Chondrocyte (in vitro differentiated cells): ENCODE measurements around the gene TELO2. TPM values are rescaled to one million over a fixed set of nuclear protein-coding genes. Genes with fewer than 3 reads are reported as not detected.

Source experiments
- DNase-seq: peaks from one replicate; pipeline ENCODE4 v3.0.0; 2021; ENCODE audit warnings: mixed read lengths, low spot score
- H3K27ac Mint-ChIP-seq: one replicate; pipeline ENCODE4 v1.8.0; 2021; ENCODE audit warnings: mild to moderate bottlenecking, moderate library complexity, mixed read lengths; ENCODE audit not compliant: unreplicated experiment
- H3K27me3 Mint-ChIP-seq: 2 replicates; pipeline ENCODE4 v1.8.0; 2021; ENCODE audit warnings: low read depth, mixed read lengths
- H3K36me3 Mint-ChIP-seq: 2 replicates; pipeline ENCODE4 v1.8.0; 2021; ENCODE audit warnings: low read depth, mixed read lengths
- H3K4me1 Mint-ChIP-seq: 2 replicates; pipeline ENCODE4 v1.8.0; 2021; ENCODE audit warnings: low read depth, mild to moderate bottlenecking, mixed read lengths
- H3K4me3 Mint-ChIP-seq: one replicate; pipeline ENCODE4 v1.8.0; 2021; ENCODE audit warnings: mild to moderate bottlenecking, moderate library complexity, mixed read lengths; ENCODE audit not compliant: unreplicated experiment
- H3K9me3 Mint-ChIP-seq: 2 replicates; pipeline ENCODE4 v1.8.0; 2021; ENCODE audit warnings: low read depth, mixed read lengths
- total RNA-seq: library from RNA; stranded (reverse); gene quantifications from 3 replicates; pipeline ENCODE4 v1.2.1, GENCODE V29; 2021
- TF ChIP-seq, protein P1 (sequence below): fragments of 200-600 bp; sonication (generic); IDR thresholded peaks from 2 replicates; pipeline ENCODE4 v1.5.0; 2021; ENCODE audit warnings: antibody characterized with exemption, mild to moderate bottlenecking, moderate library complexity

Gene TELO2
- total RNA-seq, 1 donor from 2014 or later: 21.7 TPM

GRCh38 chr16:1524366-1524765, 31.2 kb downstream of the TELO2 start:
- TF ChIP-seq, protein P1, sequence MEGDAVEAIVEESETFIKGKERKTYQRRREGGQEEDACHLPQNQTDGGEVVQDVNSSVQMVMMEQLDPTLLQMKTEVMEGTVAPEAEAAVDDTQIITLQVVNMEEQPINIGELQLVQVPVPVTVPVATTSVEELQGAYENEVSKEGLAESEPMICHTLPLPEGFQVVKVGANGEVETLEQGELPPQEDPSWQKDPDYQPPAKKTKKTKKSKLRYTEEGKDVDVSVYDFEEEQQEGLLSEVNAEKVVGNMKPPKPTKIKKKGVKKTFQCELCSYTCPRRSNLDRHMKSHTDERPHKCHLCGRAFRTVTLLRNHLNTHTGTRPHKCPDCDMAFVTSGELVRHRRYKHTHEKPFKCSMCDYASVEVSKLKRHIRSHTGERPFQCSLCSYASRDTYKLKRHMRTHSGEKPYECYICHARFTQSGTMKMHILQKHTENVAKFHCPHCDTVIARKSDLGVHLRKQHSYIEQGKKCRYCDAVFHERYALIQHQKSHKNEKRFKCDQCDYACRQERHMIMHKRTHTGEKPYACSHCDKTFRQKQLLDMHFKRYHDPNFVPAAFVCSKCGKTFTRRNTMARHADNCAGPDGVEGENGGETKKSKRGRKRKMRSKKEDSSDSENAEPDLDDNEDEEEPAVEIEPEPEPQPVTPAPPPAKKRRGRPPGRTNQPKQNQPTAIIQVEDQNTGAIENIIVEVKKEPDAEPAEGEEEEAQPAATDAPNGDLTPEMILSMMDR: no peak
- DNase-seq: no peak
- H3K4me1 Mint-ChIP-seq: peaks cover 4% of the 10 kb centered on the region
- no peak overlapping the region for H3K27ac Mint-ChIP-seq
- H3K4me3 Mint-ChIP-seq: no peak overlapping the region
- no peaks in the 10 kb centered on the region for H3K9me3 Mint-ChIP-seq
- no peaks in the 10 kb centered on the region for H3K27me3 Mint-ChIP-seq
- peaks cover 2% of the 10 kb centered on the region for H3K36me3 Mint-ChIP-seq

DNA sequence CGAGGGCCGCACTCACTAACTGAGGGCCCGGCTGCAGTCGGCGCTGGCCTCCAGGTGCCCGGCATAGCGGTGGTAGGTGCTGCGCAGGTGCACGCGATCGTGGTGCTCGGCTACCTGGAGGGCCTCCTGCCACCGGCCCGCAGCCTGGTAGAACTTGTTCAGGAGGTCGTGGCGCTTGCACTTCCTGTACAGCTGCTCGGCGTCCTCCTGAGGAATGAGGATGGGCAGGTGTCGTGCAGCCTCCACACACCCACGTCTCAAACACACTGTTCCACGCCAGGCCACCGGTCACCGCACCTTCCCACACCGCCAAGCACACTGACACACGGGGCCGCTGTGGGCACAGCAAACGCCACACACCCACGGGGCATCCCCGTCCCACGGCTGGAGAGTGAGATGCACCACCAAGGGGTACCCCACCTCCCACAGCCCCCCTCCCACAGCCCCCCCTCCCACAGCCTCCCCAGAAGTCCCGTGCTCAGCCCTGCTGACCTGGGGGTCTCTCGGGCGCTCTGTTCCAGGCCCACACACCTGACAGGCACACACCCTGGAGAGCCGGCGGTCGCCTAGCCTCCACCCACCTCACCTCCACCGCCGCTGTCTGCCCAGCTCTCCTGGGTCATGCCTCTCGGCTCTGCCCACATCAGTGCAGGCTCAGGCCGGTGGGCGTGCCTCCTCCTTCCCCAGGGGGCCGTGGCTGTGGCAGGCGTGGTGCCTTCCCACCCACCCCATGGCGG, 32.9 kb downstream of the TELO2 start:
- Mint-ChIP-seq H3K4me1 (peaks cover 7% of the 10 kb centered on the region), H3K4me3 (no peak overlapping the region), H3K27me3 (no peaks in the 10 kb centered on the region), H3K36me3 (peaks cover 2% of the 10 kb centered on the region), H3K9me3 (no peaks in the 10 kb centered on the region), H3K27ac (no peak overlapping the region)
- DNase-seq: no peak
- TF ChIP-seq, protein P1: no peak

- H3K9me3 Mint-ChIP-seq: no peaks in the 10 kb centered on the region
- DNase-seq: no peak
- H3K27me3 Mint-ChIP-seq: no peaks in the 10 kb centered on the region
- TF ChIP-seq, protein P1: no peak
- H3K4me3 Mint-ChIP-seq: no peak overlapping the region
- no peak overlapping the region for H3K27ac Mint-ChIP-seq
- H3K36me3 Mint-ChIP-seq: peaks cover 2% of the 10 kb centered on the region
- peaks cover 15% of the 10 kb centered on the region for H3K4me1 Mint-ChIP-seq
Measured at GRCh38 chr16:1526608-1527555, 33.7 kb downstream of the TELO2 start.

DNA sequence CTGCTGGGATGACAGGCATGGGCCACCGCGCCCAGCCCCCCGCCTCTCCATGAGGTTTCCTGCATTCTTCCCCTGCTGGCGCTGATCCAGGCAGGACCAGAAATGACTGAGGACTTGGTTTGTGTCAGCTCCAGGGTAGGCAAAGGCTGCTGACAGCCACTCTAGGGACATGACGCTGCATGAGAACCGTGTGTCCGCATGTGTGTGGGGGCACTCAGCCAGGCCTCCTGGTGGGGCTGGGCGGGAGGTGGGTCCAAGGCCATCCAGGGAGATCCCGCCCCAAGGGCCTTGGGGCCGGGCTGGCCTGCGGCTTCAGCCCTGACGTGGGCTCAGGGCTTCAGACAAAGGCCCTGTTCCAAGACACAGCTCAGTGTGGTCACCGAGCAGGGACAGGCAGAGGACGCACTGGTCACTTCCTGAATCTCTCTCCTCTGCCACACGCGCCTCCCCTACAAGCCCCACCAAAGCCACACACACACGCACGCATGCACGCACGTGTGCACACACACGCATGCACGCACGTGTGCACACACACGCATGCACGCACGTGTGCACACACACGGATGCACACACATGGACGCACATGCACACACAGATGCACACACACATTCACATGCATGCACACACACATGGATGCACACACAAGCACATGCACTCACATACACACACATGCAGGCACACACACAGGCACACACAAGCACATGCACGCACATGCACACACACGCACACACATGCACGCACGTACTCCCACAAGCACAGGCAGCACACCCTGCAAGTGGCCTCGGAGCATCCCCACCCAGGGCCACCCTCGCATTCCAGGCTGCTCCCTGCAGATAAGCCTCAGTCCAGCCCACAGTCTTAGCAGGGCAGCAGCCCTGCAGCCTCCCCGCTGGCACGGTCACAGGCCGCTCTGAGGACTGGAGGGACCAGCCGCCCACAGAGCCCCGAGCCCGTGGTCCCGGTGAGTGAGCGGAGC, 35.0 kb downstream of the TELO2 start:
- no peaks in the 10 kb centered on the region for H3K9me3 Mint-ChIP-seq
- H3K4me3 Mint-ChIP-seq: no peak overlapping the region
- no peak for DNase-seq
- no peak overlapping the region for H3K27ac Mint-ChIP-seq
- peaks cover 2% of the 10 kb centered on the region for H3K36me3 Mint-ChIP-seq
- TF ChIP-seq, protein P1: no peak
- peaks cover 28% of the 10 kb centered on the region for H3K4me1 Mint-ChIP-seq
- no peaks in the 10 kb centered on the region for H3K27me3 Mint-ChIP-seq
